A549 (cell line): ENCODE results near the gene PGBD5.

ENCODE experiments used
- CHD2 ChIP-seq: fragments of 150-350 bp; IDR thresholded peaks from 2 replicates; pipeline ENCODE4 v1.6.1; 2014; ENCODE audit warnings: low read length; ENCODE audit not compliant: partially characterized antibody
- KDM1A ChIP-seq: fragments of 200-600 bp; sonication (generic); IDR thresholded peaks from 2 replicates; pipeline ENCODE4 v1.6.1; 2016; ENCODE audit warnings: low read depth, mild to moderate bottlenecking
- MAX ChIP-seq: IDR thresholded peaks from 2 replicates; pipeline ENCODE4 v1.6.1; 2012
- POLR2A ChIP-seq: IDR thresholded peaks from 2 replicates; pipeline ENCODE4 v1.6.1; 2012; ENCODE audit warnings: mild to moderate bottlenecking, low read length
- ZSCAN20 ChIP-seq: fragments of 250-450 bp; sonication (Bioruptor Pico); IDR thresholded peaks from 2 replicates; pipeline ENCODE4 v1.8.0; 2022; ENCODE audit warnings: mild to moderate bottlenecking, moderate library complexity
- TF ChIP-seq, protein P1 (sequence below): fragments of >200 bp; sonication (Bioruptor Twin); formaldehyde crosslinking; IDR thresholded peaks from 3 replicates; pipeline ENCODE4 v1.5.1; 2016

- TF ChIP-seq, protein P1, sequence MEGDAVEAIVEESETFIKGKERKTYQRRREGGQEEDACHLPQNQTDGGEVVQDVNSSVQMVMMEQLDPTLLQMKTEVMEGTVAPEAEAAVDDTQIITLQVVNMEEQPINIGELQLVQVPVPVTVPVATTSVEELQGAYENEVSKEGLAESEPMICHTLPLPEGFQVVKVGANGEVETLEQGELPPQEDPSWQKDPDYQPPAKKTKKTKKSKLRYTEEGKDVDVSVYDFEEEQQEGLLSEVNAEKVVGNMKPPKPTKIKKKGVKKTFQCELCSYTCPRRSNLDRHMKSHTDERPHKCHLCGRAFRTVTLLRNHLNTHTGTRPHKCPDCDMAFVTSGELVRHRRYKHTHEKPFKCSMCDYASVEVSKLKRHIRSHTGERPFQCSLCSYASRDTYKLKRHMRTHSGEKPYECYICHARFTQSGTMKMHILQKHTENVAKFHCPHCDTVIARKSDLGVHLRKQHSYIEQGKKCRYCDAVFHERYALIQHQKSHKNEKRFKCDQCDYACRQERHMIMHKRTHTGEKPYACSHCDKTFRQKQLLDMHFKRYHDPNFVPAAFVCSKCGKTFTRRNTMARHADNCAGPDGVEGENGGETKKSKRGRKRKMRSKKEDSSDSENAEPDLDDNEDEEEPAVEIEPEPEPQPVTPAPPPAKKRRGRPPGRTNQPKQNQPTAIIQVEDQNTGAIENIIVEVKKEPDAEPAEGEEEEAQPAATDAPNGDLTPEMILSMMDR: no peak
- no peak for TF ChIP-seq MAX
- TF ChIP-seq POLR2A: no peak
- TF ChIP-seq ZSCAN20 (CRISPR knock-in tag): no peak
- no peak for TF ChIP-seq CHD2
- TF ChIP-seq KDM1A: no peak
These were observed 5.4 kb upstream of the PGBD5 start for GRCh38 chr1:230431527-230431926.
